Left forelimb (tissue), 1 donor: ENCODE data around the gene NFIX.

ENCODE experiments used
- DNase-seq: peaks from one replicate; pipeline ENCODE4 v3.0.0-alpha.2; 2018; ENCODE audit warnings: low spot score

The NFIX gene

DNA sequence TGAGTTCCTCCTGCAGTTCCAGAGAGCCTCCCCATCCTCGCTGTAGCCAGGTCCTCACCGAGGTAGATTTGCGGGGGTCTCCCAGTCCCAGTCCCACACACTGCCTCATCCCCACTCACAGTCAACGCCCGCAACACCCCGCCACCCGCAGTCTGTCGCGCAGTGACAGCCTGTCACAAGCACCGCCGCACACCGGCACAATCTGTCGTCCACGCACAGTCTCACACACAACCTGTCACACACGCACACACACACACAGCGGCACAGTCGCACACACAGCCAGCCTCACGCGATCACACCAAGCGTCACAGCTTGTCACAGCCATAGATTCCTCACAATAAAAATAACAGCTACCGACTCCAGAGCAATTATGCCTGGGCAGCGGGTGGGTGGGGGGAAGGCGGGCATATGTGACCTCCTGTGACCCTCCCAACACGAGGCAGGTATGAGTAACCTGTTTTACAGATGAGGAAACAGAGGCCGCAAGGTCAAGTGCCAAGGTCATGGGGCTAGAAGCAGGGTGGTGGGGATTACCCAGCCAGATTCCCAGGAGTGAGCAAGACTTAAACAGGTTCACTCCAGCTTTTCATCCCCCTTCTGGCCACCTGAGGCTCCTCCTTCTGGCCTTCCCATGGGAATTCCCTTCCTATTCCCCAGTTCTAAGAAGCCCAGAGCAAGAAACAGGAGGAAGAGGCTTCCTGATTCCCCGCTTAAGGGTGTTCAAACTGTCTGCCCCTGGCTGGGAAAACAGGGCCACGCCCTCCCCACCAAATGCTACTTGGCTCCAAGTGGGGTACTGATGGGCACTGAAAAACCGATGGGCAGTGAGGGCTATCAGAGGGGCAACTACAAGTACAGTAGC, 13.9 kb downstream of the NFIX start:
- DNase-seq, result no peak

DNA sequence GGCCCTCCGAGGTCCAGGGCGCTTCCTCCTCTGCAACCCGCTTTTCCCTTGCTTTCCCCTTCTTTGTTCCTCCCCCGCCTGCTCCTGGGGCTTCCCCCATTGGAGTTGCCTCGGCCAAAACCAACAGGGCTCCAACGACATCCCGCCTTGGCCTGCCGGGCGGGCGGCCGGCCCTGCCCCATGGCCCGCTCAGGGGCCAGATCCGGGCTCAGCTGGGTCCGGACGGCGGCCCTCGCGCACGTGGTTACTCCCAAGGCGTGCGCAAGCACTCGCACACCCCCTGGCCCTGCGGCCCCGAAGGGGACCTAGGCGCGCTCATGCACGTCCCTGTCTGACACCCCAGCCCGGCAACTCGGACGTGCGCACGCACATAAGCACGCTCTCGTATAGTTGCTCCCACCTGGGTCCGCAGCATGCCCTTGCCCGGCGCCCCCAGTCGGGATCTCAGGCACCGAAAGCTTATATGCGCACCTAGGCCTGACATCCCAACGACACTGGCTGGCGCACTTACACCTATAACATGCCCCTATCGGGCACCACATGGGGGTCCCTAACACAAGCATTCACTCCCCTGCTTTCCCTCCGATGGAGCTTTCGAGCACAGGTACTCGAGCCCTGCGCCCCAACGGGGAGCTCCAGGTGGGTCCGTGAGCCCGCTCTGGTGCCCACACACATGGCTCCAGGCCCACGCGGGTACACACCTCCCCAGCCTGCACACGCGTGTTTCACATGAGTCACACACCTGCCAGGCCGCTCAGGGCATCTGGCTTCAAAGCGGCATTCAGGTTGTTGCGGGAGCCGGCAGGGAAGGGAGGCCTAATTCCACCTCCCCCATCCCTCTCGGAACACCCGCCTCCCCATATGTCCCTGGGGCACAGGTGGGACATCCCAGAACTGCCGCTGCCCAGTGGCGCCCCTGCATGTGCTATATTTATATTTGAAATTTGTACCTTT, 15.0 kb downstream of the NFIX start:
- DNase-seq, result no peak

DNA sequence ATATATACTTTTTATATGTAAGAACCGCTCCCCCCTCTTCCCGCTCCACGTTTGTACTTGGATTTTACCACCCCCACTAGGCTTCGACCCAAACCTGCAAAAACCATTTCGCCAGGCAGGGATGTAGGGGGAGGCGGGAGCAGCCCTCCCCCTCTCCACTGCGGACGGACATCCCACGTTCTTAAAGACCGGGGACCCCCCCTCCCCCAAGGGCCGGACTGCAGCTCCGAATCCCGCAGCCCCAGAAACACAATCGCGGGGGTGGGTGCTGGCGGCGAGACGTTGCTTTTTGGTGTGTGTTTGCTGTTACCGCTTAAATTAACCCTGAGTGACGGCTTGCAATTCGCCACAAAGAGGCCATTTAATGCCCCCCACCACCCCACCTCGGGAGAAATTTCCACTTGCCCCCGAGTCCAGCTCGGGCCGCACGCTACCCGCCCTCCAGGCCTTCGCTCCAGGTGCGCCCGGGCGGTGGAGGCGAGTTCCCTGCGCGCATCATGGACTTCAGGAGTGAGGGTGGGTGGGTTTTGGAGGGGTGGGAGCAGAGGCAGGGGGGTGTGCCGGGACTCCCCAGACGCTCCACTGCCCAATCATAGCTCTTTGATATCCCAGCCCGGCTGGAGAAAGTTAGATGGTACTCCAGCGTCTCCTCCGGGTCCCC, 15.8 kb downstream of the NFIX start:
- no peak for DNase-seq

DNA sequence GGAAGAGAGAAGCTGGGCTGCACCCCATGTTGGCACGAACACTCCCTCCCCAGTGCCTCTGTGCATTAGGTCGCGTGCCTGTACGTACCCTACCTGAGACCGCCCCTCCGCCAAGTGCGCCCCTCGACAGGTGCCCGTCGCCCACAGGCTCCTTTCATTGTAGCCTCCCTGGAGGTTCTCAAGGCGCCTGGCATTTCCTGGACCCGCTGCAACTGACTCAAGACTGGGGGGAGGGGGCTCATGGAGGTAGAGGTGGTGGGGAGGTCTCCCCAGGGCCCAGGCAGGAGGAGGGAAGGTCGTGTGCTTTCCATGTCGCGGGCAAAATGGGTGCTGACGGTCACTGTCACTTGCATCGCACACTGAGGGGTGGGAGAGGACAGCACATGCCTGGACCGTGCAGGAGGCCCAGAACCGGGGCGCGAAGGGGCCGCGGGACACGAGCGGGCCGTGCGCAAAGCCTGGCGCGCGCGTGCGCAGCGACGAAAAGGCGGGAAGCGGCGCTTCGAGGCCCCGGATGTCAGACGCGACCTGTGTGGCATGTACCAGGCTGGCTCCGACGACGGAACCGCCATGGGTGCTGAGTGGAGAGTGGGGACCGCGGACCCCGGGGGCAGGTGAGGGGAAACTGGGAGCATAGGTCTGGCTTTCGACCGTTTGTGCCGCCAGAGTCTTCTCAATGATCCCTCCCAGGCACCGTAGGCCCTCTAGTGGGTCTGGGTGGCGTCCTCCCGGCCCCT, 16.5 kb downstream of the NFIX start:
- DNase-seq, result no peak

DNA sequence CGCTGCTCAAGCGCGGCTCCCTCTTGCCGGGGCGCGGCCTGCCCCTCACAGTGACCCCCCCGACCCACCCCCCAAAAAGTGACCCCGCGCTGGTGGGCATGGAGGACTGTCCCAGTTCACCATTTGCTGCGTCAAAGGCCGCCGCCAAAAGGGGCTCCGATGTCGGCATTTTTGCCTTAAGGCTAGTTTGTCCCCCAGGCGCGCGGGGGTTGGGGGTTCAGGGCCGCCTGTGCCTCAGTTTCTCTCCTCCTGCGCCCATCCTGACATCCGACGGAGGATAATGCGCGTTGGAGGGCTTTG, 17.1 kb downstream of the NFIX start:
- DNase-seq, result no peak

DNA sequence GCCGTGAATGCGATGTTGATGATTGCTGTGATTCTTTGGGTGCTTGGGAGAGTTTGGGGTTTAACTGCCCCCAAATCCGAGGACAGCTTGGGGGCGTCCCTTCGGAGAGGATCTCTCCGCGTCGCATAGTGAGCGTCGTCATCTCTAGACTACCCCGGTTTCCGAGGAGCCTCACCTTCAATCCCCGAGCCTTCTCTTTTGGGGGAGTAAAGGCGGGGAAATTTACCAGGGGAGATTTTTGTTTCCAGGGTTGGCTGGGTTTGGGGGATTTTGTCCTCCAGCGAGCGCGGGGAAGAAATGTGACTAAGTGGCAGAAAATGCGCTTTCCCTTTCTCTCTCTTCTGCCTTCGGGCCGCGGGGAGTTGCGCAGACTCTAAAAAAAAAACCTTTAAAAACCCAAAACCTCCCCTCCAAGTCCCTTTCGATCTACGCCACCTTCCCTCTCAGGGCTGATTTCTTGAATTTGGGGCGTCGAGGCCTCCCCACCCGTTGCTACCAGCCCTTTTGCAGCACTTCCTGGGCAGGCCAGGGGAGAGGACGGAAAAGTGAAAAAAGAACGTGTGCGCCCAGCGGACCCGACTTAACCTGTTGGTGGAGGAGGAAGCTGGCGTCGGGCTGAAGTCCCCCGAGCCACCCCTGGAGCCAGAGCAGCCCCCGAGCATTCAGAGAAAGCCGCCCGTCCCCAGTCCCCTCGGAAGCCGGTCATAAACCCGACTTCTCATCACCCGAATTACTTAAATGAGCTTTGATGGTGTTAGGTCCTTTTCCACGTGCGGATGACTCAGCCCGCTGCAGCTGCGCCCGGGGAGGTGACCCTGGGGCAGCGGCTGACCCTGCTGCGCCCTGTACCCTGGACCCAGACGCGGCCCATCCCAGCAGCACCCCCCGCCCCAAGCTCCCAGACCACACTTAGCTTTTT, 17.7 kb downstream of the NFIX start:
- DNase-seq, result no peak

DNA sequence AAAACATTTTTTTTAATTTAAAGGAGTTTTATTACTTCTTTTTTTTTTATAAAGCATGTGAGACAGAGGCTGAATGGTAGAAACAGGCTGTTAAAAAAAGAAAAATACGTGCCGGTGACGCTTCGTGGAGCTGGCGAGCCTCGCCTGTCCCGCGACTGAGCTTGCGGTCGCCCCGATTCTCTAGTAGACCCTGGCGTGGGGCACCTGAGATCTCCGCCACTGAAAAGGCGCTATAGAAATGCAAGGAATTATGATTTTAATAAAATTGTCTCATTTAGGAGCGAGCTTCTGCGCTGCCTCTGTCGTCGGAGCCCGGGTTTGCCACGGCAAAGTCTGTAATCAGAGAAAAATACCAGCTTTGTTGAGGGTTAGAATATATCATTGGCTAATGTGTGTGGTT, 18.4 kb downstream of the NFIX start:
- DNase-seq, result no peak

DNA sequence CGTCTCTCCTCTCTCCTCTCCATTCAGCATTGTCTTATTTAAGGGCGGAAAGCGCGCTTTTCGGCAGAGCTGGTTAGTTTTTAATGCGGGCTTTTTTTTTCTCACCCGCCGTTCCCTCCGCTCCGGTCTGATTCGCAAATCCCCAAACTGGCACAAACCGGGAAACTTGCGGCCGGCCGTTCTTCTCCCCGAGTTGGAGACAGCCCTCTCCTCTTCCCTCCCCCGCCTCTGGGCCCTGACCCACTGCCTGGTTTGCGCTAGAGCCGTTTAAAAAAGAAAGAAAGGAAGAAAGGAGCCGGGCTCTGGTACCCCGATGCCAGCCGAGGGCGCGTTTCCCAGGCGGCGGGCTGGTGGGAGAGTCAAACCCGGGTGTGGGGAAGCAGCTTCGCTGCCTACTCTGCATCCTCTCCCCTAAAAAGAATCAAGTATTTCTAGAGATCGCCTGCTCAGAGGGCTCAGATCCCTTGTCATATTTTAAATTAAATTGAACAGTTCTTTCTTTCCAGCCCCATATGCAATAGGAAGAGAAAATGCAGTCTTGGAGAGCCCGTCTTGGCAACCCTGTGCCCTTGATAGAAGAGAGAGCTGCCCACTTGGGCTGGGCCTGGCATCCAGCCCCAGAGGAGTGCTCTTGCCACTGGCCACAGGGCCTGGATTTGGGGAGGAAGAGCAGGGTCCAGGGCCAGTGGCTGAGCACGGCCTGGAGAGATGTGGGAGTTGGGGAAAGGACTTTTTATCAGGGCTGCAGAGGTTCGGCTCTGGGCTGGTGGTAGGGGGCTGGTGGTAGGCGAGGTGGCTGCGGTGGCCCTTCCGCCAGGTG, 19.0 kb downstream of the NFIX start:
- no peak for DNase-seq

DNA sequence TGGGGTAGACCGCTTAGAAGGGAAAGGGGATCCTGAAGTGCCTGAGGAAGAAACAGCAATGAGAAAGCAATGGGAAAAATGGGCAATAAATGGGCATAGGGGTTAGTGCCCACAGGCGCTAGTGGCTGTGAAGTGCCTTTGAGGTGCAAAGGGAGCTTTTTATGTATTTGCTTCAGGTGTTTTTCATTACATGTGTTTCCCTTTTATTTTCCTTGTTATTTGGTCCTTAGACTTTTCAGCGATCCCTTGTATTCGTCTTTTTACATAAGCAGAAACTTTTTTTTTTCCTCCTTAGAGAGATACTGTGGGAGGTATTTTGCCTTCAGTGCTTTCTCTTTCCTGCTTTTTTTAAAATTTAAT, 19.6 kb downstream of the NFIX start:
- no peak for DNase-seq

DNA sequence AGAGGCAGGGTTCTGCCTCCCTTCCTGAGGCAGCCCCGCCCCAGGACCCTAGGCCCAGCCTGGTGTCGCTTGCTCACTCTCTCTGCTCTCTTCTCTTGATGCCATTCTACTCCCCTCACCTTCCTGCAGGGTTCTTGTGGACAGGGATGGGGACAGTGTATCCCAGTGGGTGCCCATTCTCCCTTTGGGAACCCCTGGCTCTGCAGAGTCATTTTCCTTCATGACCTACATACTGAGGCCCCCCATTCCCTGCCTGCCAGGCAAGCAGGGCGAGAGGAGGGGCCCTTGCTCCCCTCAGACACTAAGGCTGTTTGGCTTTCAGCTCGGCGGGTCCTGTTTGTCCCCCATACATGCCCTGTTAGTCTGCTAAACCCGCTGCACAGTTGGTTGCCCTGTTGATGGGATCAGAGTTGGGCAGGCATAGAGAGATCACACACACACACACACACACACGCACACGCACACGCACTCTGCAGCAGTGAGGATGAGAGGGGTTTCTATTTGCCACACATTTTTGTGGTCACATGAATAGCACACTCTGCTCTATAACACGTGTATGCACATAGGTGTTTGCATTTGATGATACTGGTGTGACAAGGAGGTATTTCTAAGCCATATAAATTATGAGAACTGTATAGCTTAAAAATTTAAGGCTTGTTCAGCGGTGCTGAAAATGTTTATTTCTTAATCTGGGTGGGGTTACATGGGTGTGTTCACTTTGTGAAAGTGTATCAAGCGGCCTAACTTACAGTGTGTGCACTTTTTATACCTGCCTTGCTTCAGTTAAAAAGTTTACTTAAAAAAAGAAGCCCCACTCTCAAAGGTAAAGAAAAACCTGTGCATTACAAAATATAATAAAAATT, 20.3 kb downstream of the NFIX start:
- DNase-seq, result no peak

DNA sequence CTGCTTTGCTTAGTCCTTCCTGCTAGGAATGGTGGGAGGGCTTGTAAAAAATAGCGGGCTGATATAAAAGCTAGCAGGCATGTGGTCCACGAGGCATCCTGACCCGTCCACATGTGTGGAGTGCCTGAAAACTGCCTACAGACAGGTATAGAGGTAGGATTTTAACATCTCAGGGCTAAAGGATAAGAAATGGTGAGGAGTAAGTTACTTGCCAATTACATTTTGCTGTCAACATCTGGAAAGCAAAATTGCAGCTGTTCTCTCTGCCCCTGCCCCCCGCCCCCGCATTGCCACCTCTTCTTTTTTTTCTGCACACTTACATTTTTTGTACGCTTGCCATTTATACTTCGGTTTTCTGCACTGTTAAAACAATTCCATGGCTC, 21.0 kb downstream of the NFIX start:
- no peak for DNase-seq

DNA sequence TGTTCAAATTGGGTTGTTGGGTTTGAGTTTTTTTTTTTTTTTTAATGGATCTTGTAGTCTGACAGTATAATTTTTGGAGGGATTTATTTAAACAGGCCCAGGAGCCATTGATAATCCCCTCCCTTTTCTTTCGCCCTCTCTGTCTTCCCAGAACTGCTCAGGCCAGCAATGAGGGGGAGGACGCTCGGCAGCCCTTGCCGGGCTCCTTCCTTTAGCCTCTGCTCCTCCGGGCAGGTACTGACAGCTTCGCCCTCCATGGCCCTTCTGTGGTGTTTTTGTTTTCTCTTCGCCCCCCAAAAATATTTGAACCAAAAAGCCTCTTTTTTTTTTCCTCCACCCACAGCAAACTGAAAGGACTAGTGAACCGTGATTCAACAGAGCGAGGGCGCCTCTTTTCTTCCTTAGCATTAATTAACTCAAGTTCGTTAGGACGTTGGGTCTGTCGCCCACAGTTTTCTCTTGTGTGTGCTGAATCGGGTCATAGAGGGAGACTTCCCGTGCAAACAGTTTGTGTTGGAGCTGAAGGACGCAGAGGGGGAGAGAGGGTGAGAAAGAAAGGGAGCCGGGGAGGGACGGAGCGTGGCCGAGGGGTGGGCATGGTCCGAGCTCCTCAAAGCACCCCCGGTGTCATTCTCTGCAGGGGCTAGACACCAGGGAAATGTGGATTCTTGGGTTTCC, 21.5 kb downstream of the NFIX start:
- no peak for DNase-seq

DNA sequence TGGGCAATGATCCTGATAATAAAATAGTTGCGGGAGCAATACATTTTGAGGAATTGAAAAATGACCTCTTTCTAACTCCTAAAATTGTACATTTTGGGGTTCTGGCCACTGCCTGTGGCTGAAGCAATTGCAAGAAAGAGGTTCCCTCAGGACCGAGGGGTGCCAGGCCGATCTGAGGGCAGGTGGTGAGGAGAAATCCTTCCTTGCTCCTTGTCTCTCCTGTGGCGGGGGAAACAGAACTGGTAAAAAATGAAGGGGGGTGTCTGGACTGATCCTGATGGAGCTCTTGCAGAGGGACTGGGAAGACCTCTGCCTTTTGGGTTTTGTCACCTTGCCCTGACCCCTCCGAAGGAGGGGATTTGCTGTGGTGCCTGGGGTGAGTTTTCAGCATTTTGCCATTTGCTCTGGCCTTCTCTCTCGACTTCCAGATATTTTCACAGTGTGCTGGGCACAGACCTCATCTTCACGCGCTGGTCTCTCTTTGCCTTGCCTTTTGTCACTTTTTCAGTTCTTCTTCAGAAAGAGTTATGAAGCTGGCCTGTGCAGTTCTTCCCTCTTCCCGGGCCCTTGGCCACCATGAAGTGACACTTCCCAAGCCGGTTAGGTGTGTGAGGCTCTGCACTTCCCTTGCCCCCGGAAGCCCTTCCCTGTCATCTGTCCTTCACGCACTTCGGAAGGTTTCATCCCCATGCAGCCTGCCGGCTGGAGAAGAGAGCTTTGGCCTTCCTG, 22.2 kb downstream of the NFIX start:
- no peak for DNase-seq

DNA sequence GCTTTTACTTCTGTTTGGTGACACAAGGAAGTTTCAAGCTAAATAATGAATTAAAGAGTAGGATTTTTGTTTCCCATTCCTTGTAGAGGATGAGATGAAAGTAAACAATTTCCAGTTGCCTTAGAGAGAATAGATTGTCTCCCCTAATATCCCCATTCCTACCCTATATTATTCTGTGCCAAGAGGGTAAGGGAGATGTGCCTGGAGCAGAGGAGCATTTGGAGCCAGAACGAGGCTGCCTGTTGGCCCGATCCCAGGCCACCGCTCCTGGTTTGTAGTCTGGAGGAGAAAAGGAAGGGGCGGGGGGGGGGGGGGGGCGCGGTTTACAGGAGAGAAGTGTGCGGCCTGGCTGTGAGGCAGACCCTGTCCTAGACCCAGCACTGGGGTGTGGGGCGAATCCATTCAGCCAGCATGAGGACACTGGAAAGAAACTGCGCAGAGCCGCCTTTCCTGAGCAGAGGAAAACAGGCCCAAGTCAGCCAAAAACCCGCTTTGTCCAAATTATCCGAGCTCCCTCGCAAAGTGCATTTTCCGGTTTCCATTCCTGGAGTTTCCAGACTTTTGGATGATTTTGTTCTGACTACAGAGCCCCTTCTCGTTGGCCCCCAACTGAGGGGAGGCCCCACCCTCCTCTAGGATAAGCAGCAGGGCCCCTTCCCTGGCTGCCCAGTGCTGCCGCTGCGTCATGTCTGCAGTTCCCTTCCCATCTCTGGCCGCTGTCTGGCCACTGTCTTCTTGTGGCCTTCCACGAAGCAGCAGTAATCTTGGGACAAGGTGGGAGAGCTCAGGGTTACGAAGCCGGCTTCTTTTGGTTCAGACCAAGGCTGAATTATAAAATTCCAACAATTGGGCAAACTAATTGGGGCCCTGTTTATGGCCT, 23.0 kb downstream of the NFIX start:
- DNase-seq, result peak; percentile 86

DNA sequence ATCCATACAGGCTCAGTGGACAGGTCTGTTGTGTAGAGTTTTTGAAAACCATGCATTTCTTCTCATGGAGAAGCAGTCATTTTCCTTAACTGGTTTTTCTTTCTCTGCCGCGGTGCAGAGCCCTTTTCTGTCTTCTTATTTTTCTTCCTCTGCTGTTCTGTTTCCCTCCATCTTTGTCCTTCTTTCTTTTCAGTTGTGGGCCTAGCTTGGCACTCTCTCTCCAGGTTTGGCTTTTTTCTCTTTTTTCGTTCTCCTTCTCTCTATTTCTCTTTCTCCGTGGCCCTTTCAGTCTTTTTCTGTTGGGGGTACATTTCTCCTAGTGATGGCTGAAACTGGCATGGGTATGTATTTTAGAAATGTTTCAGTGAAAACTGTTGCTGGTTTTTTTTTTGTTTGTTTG, 24.1 kb downstream of the NFIX start:
- DNase-seq, result no peak

DNA sequence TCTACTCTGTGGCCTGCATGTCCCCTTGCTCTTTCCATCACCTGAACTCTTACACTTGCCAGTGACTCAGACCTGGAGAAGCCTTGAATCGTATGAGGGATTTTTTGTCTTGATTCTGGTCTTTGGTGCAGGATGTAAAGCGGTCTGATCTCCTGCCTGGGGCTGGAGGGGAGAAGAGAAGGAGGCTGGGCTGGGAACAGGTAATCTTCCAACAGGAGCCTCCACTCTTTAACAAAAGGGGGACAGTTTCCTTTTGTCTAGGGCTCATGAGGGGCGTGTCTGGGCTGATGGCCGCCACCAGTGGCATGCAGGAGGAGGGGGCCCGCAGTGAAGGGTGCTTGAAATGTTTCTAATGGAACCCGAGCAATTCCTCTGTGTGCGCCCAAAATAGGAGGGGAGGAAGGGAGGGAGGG, 24.7 kb downstream of the NFIX start:
- no peak for DNase-seq
